Measurements from ENCODE around the gene DPYSL3. TPM values are rescaled to one million over a fixed set of nuclear protein-coding genes. Genes with fewer than 3 reads are reported as not detected.

Gene DPYSL3
- total RNA-seq, 3 donors from 2014 or later = 12.0 to 134 (median 31.1) TPM

GRCh38 chr5:147504535-147504934 is 5.3 kb downstream of the DPYSL3 start:
- no peak for DNase-seq
- Histone ChIP-seq H3K4me1 (ENCODE audit: low read depth) (peaks cover 4% of the 10 kb centered on the region), H3K36me3 (ENCODE audit: low read depth) (no peaks in the 10 kb centered on the region), H3K4me3 (no peak overlapping the region), H3K9me3 (no peaks in the 10 kb centered on the region)
- intact Hi-C loops (cut with DNase I, micrococcal nuclease) = loop anchor here in 1 of 2 donors (10.0 kb wide), 2 partner anchors 50 kb away; no protein-coding TSS in a partner anchor
- no peak for ATAC-seq
- TF ChIP-seq CTCF (IDR thresholded peaks at IDR 0.05) = no peak

- intact Hi-C loops (cut with DNase I, micrococcal nuclease) = loop anchor here in 1 of 2 donors (10.0 kb wide), 2 partner anchors 49 to 51 kb away; no protein-coding TSS in a partner anchor
- Histone ChIP-seq H3K4me3 (no peak overlapping the region), H3K9me3 (no peaks in the 10 kb centered on the region), H3K4me1 (ENCODE audit: low read depth) (no peaks in the 10 kb centered on the region), H3K36me3 (ENCODE audit: low read depth) (no peaks in the 10 kb centered on the region)
- no peak for TF ChIP-seq CTCF (IDR thresholded peaks at IDR 0.05)
- ATAC-seq = no peak
- peak in 1 of 3 donors; percentile 6 for DNase-seq
These were observed 5.9 kb downstream of the DPYSL3 start for GRCh38 chr5:147504011-147504410.

- DNase-seq = no peak
- no peak for ATAC-seq
- TF ChIP-seq CTCF (IDR thresholded peaks at IDR 0.05) = no peak
- H3K36me3 ChIP-seq (ENCODE audit: low read depth) = no peaks in the 10 kb centered on the region
- H3K4me1 ChIP-seq (ENCODE audit: low read depth) = no peaks in the 10 kb centered on the region
- no peaks in the 10 kb centered on the region for H3K9me3 ChIP-seq
- no peak overlapping the region for H3K4me3 ChIP-seq
- intact Hi-C loops (cut with DNase I, micrococcal nuclease) = no loop called here
These were observed 18.9 kb downstream of the DPYSL3 start for GRCh38 chr5:147490989-147491388.

- DNase-seq = no peak
- no peak for TF ChIP-seq CTCF (IDR thresholded peaks at IDR 0.05)
- no peak for ATAC-seq
- H3K9me3 ChIP-seq = no peaks in the 10 kb centered on the region
- intact Hi-C loops (cut with DNase I, micrococcal nuclease) = no loop called here
- peaks cover 2% of the 10 kb centered on the region for H3K4me1 ChIP-seq (ENCODE audit: low read depth)
- H3K36me3 ChIP-seq (ENCODE audit: low read depth) = no peaks in the 10 kb centered on the region
- H3K4me3 ChIP-seq = no peak overlapping the region
These were observed 22.7 kb downstream of the DPYSL3 start for GRCh38 chr5:147487031-147487750.

GRCh38 chr5:147485814-147486213 is 24.1 kb downstream of the DPYSL3 start:
- ATAC-seq = no peak
- peaks cover 2% of the 10 kb centered on the region for H3K4me1 ChIP-seq (ENCODE audit: low read depth)

More at GRCh38 chr5:147485814-147486213, 24.1 kb downstream of the DPYSL3 start:
- Histone ChIP-seq H3K36me3 (ENCODE audit: low read depth) (no peaks in the 10 kb centered on the region), H3K4me3 (no peak overlapping the region), H3K9me3 (no peaks in the 10 kb centered on the region)
- intact Hi-C loops (cut with DNase I, micrococcal nuclease) = no loop called here
- TF ChIP-seq CTCF (IDR thresholded peaks at IDR 0.05) = no peak
- no peak for DNase-seq

Measured in mucosa of descending colon (tissue), 3 donors.